ENCODE results near the gene TMIGD1. TPM values are rescaled to one million over a fixed set of nuclear protein-coding genes. Genes with fewer than 3 reads are reported as not detected.
"Not testable (repeated sequence)": the region's sequence is repeated elsewhere in the genome, so short reads cannot be mapped to it uniquely, and the experiment has no call there.

Gene TMIGD1
- total and polyA plus RNA-seq, 2 of the 13 experiments (the other 11 are each of a cell fraction or from before 2014, with no cell fraction given): not detected

DNA sequence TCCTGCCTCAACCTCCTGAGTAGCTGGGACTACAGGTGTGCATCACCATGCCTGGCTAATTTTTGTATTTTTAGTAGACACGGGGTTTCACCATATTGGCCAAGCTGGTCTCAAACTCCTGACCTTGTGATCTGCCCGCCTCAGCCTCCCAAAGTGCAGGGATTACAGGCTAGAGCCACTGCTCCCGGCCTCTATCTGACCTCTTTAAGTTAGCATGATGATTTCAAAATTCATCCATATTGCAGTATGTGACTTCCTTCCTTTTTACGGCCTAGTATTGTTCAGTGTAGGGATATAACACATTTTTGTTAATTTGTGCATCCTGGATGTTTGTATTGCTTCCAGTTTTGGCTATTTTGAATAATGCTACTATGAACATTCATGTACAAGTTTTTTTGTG lies 17.4 kb upstream of the TMIGD1 start:
- H3K27ac ChIP-seq (ENCODE audit: extremely low read length, insufficient read depth, low read length); intact Hi-C loops (cut with micrococcal nuclease; ENCODE audit: unreplicated experiment); H4K20me1 ChIP-seq (ENCODE audit: insufficient read depth, low read length); H3K4me3 ChIP-seq (replicated peaks in 1 of 3; ENCODE audit: insufficient read depth in 1 of 3, low read depth in 2 of 3, low read length in 3 of 3); FAIRE-seq; H3K4me2 ChIP-seq (ENCODE audit: low read depth, low read length); H3K27me3 ChIP-seq (ENCODE audit: control insufficient read depth in 1 of 2, insufficient read depth in 2 of 2, low read length in 2 of 2); POLR2A ChIA-PET; ATAC-seq; DNase-seq (ENCODE audit: low spot score); CTCF ChIA-PET (ENCODE audit: low intra/inter-chr PET ratio, low total read pairs); H3K79me2 ChIP-seq (ENCODE audit: insufficient read depth, low read length); H3K36me3 ChIP-seq (replicated peaks in 1 of 2; ENCODE audit: control insufficient read depth in 1 of 2, insufficient read depth in 2 of 2, low read length in 2 of 2); H3K9ac ChIP-seq (ENCODE audit: insufficient read depth, low read depth, low read length); H2AFZ ChIP-seq (ENCODE audit: low read length); H3K9me3 ChIP-seq (ENCODE audit: low read length); BruUV-seq (replicated peaks); in situ Hi-C loops (cut with HindIII; ENCODE audit: extremely low pct_ligation_motif_present, low pct_unique_long_range_greater_than_20kb): not testable (repeated sequence)
- peaks cover 62% of the 10 kb centered on the region for H3K4me1 ChIP-seq (ENCODE audit: insufficient read depth, low read length)
- WGBS (ENCODE audit: low lambda C conversion rate): 88% methylated on average over 4 of the region's 4 CpGs

DNA sequence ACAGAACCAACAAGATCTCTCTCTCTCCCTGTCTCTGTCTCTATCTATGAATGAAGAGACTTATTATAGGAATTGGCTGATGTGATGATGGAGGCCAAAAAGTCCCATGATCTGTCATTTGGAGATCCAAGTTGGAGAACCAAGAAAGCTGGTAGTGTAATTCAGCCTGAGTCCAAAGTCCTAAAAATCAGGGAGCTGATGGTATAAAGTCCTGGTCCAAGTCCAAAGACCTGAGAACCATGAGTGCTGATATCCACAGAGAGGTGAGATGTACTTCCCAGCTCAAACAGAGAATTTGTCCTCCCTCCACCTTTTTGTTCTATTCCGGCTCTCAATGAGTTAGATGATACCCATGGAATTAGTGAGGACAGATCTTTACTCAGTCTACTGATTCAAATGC lies 15.4 kb upstream of the TMIGD1 start:
- no peak for FAIRE-seq
- Histone ChIP-seq H3K9me3 (ENCODE audit: low read length) (no peaks in the 10 kb centered on the region), H2AFZ (ENCODE audit: low read length) (no peak overlapping the region), H3K9ac (ENCODE audit: insufficient read depth, low read depth, low read length) (no peak overlapping the region), H3K36me3 (replicated peaks in 1 of 2; ENCODE audit: control insufficient read depth in 1 of 2, insufficient read depth in 2 of 2, low read length in 2 of 2) (no peaks in the 10 kb centered on the region), H3K4me1 (ENCODE audit: insufficient read depth, low read length) (peaks cover 82% of the 10 kb centered on the region), H3K4me3 (replicated peaks in 1 of 3; ENCODE audit: insufficient read depth in 1 of 3, low read depth in 2 of 3, low read length in 3 of 3) (no peak overlapping the region), H3K27ac (ENCODE audit: extremely low read length, insufficient read depth, low read length) (no peak overlapping the region), H3K79me2 (ENCODE audit: insufficient read depth, low read length) (no peaks in the 10 kb centered on the region), H3K4me2 (ENCODE audit: low read depth, low read length) (no peak overlapping the region), H4K20me1 (ENCODE audit: insufficient read depth, low read length) (no peaks in the 10 kb centered on the region), H3K27me3 (ENCODE audit: control insufficient read depth in 1 of 2, insufficient read depth in 2 of 2, low read length in 2 of 2) (no peaks in the 10 kb centered on the region)
- CTCF ChIA-PET (ENCODE audit: low intra/inter-chr PET ratio, low total read pairs): no interaction called here
- intact Hi-C loops (cut with micrococcal nuclease; ENCODE audit: unreplicated experiment) (no loop called here), in situ Hi-C loops (cut with HindIII; ENCODE audit: extremely low pct_ligation_motif_present, low pct_unique_long_range_greater_than_20kb) (no loop called here)
- POLR2A ChIA-PET: no interaction called here
- 90% methylated on average over 1 of the region's 1 CpG for WGBS (ENCODE audit: low lambda C conversion rate)
- no peak for ATAC-seq
- BruUV-seq (replicated peaks): no TSS peak
- TF ChIP-seq HNF4A (CRISPR knock-in tag; IDR thresholded peaks at IDR 0.05) (peak; percentile 19; the same call in 1 of the 2 replicates), ZNF160 (CRISPR knock-in tag; IDR thresholded peaks at IDR 0.05) (no peak)
- DNase-seq (ENCODE audit: low spot score): no peak

GRCh38 chr17:30347488-30347887 lies 13.6 kb upstream of the TMIGD1 start:
- no peak overlapping the region for H3K4me3 ChIP-seq (replicated peaks in 1 of 3; ENCODE audit: insufficient read depth in 1 of 3, low read depth in 2 of 3, low read length in 3 of 3)
- 30% methylated on average over 3 of the region's 4 CpGs for WGBS (ENCODE audit: low lambda C conversion rate)
- no peak overlapping the region for H3K9ac ChIP-seq (ENCODE audit: insufficient read depth, low read depth, low read length)
- H3K36me3 ChIP-seq (replicated peaks in 1 of 2; ENCODE audit: control insufficient read depth in 1 of 2, insufficient read depth in 2 of 2, low read length in 2 of 2): no peaks in the 10 kb centered on the region
- H3K4me1 ChIP-seq (ENCODE audit: insufficient read depth, low read length): peaks cover 96% of the 10 kb centered on the region
- ChIA-PET POLR2A (interaction anchor here (8.7 kb wide), 1 partner anchor 31 kb away, joined by 114 read pairs; the partner anchor contains the start of gene CPD), CTCF (ENCODE audit: low intra/inter-chr PET ratio, low total read pairs) (no interaction called here)
- no peak overlapping the region for H3K27ac ChIP-seq (ENCODE audit: extremely low read length, insufficient read depth, low read length)
- ATAC-seq (no peak), FAIRE-seq (no peak), DNase-seq (ENCODE audit: low spot score) (no peak)
- in situ Hi-C loops (cut with HindIII; ENCODE audit: extremely low pct_ligation_motif_present, low pct_unique_long_range_greater_than_20kb) (no loop called here), intact Hi-C loops (cut with micrococcal nuclease; ENCODE audit: unreplicated experiment) (no loop called here)
- no peaks in the 10 kb centered on the region for H4K20me1 ChIP-seq (ENCODE audit: insufficient read depth, low read length)
- no peaks in the 10 kb centered on the region for H3K9me3 ChIP-seq (ENCODE audit: low read length)
- no peaks in the 10 kb centered on the region for H3K79me2 ChIP-seq (ENCODE audit: insufficient read depth, low read length)
- TF ChIP-seq ZNF317 (CRISPR knock-in tag; IDR thresholded peaks at IDR 0.05): no peak
- H3K4me2 ChIP-seq (ENCODE audit: low read depth, low read length): 0 out of 2 replicates have a peak overlapping the region, but pooled peaks have one; percentile 1
- no peak overlapping the region for H2AFZ ChIP-seq (ENCODE audit: low read length)
- no TSS peak for BruUV-seq (replicated peaks)
- H3K27me3 ChIP-seq (ENCODE audit: control insufficient read depth in 1 of 2, insufficient read depth in 2 of 2, low read length in 2 of 2): no peaks in the 10 kb centered on the region
